Upper lobe of right lung (tissue), 1 donor: ENCODE measurements around the gene IL20. TPM values are rescaled to one million over a fixed set of nuclear protein-coding genes. Genes with fewer than 3 reads are reported as not detected.

Experiments
- ATAC-seq: fragments of 200-7000 bp; cut with Tn5 transposase; one replicate; pipeline ENCODE4 v1.9.1; 2020; ENCODE audit warnings: mild to moderate bottlenecking, moderate library complexity
- DNase-seq: peaks from one replicate; pipeline ENCODE4 v3.0.0-alpha.2; 2020
- H3K27ac ChIP-seq: fragments of 200-600 bp; one replicate; pipeline ENCODE4 v1.8.0; 2022
- H3K27me3 ChIP-seq: fragments of 200-600 bp; one replicate; pipeline ENCODE4 v1.8.0; 2022; ENCODE audit warnings: mild to moderate bottlenecking
- H3K36me3 ChIP-seq: fragments of 200-600 bp; one replicate; pipeline ENCODE4 v1.8.0; 2022
- H3K4me1 ChIP-seq: fragments of 200-600 bp; one replicate; pipeline ENCODE4 v1.8.0; 2022
- H3K4me3 ChIP-seq: fragments of 200-600 bp; one replicate; pipeline ENCODE4 v1.8.0; 2022; ENCODE audit warnings: mild to moderate bottlenecking
- H3K9me3 ChIP-seq: fragments of 200-600 bp; one replicate; pipeline ENCODE4 v1.8.0; 2022
- intact Hi-C: fragments of 100-400 bp; cut with DNase I; formaldehyde crosslinking; loops from one replicate; pipeline ENCODE4 v1.11.0; 2022
- long read RNA-seq: library from polyadenylated mRNA; unstranded; transcript quantifications from one replicate; pipeline ENCODE4 v2.0.0, GENCODE V29; 2021
- total RNA-seq: library from RNA; stranded (reverse); fragmentation: NEBNext Ultra II Directional; extraction: Animal tissue kit (Norgen Biotek cat#: 25700); gene quantifications from one replicate; pipeline ENCODE4 v1.2.1, GENCODE V29; 2021
- TF ChIP-seq, protein P1 (sequence below): fragments of 200-600 bp; IDR thresholded peaks from one replicate; pipeline ENCODE4 v1.8.0; 2022; ENCODE audit warnings: antibody characterized with exemption
- donor health status: DM: no; HTN: yes; CAD: no; lungs with severe emphysema.

The IL20 gene
- total RNA-seq = not detected
- long read RNA-seq = 0 reads

DNA sequence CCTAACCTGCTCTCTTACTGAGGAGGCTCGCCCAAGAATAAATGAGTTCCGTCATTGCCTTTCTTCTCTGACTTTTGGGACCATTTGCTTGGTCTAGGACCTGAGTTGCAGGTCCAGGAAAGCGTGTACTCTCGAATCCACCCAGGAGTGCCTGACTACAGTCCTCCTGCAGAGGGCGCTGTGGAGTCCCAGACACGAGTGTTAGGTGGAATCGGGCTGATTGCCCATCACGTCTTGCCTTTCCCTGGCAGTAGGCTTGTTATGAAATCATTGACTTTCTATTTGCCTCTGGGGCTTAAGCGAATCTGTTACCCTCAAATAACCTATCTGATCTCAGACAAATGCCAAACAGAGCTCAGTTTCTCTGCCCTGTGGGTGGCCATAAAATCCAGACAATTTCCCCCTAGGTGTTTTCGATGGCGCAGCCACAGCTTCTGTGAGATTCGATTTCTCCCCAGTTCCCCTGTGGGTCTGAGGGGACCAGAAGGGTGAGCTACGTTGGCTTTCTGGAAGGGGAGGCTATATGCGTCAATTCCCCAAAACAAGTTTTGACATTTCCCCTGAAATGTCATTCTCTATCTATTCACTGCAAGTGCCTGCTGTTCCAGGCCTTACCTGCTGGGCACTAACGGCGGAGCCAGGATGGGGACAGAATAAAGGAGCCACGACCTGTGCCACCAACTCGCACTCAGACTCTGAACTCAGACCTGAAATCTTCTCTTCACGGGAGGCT, at the start of gene IL20:
Gene IL20, plus strand, starts transcription at position 685 of the 733 bp plus-strand sequence. CDS start 230 bp downstream, outside the sequence.
- H3K36me3 ChIP-seq = no peaks in the 10 kb centered on the region
- intact Hi-C loops = no loop called here
- no peak within 1 kb of the TSS for H3K27ac ChIP-seq
- TF ChIP-seq, protein P1, sequence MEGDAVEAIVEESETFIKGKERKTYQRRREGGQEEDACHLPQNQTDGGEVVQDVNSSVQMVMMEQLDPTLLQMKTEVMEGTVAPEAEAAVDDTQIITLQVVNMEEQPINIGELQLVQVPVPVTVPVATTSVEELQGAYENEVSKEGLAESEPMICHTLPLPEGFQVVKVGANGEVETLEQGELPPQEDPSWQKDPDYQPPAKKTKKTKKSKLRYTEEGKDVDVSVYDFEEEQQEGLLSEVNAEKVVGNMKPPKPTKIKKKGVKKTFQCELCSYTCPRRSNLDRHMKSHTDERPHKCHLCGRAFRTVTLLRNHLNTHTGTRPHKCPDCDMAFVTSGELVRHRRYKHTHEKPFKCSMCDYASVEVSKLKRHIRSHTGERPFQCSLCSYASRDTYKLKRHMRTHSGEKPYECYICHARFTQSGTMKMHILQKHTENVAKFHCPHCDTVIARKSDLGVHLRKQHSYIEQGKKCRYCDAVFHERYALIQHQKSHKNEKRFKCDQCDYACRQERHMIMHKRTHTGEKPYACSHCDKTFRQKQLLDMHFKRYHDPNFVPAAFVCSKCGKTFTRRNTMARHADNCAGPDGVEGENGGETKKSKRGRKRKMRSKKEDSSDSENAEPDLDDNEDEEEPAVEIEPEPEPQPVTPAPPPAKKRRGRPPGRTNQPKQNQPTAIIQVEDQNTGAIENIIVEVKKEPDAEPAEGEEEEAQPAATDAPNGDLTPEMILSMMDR = peak; percentile 92
- ATAC-seq (peak; percentile 99), DNase-seq (peak; percentile 92)
- H3K9me3 ChIP-seq = no peaks in the 10 kb centered on the region
- H3K27me3 ChIP-seq = no peaks in the 10 kb centered on the region
- no peak within 1 kb of the TSS for H3K4me3 ChIP-seq
- peaks cover 8% of the 10 kb centered on the region for H3K4me1 ChIP-seq

GRCh38 chr1:206816390-206817287, 48.8 kb upstream of the IL20 start:
- Histone ChIP-seq H3K27me3 (no peaks in the 10 kb centered on the region), H3K4me1 (no peaks in the 10 kb centered on the region), H3K9me3 (no peaks in the 10 kb centered on the region), H3K4me3 (no peak overlapping the region), H3K36me3 (no peaks in the 10 kb centered on the region), H3K27ac (no peak overlapping the region)
- TF ChIP-seq, protein P1 = no peak
- intact Hi-C loops = no loop called here
- ATAC-seq (no peak), DNase-seq (no peak)

GRCh38 chr1:206821493-206821892, 43.9 kb upstream of the IL20 start:
- Histone ChIP-seq H3K9me3 (no peaks in the 10 kb centered on the region), H3K27me3 (no peaks in the 10 kb centered on the region), H3K4me3 (no peak overlapping the region), H3K4me1 (peaks cover 11% of the 10 kb centered on the region), H3K27ac (no peak overlapping the region), H3K36me3 (no peaks in the 10 kb centered on the region)
- DNase-seq (no peak), ATAC-seq (no peak)
- intact Hi-C loops = no loop called here
- TF ChIP-seq, protein P1 = no peak

DNA sequence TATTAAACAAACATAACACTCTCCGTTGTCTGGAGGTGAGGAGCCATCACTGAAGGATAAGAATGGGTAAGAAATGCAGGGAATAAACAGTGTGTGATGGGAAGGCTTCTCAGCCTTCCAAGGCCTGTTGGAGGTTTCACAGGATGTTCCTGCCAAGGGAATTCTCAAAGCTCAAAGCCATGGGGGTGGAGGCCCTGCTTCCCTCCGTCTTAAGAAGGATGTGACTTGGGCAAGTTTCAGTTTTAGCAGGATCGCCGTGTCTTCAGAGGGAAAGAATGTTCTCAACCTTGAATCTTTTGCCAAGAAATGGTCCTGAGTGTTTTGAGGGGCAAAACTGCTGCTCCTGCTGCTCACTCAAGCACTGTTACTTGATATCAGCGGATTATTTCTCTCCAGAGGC, 41.7 kb upstream of the IL20 start:
- DNase-seq (no peak), ATAC-seq (no peak)
- no peaks in the 10 kb centered on the region for H3K36me3 ChIP-seq
- no peaks in the 10 kb centered on the region for H3K27me3 ChIP-seq
- H3K27ac ChIP-seq = peak overlapping the region; percentile 3
- intact Hi-C loops = no loop called here
- no peaks in the 10 kb centered on the region for H3K9me3 ChIP-seq
- no peak overlapping the region for H3K4me3 ChIP-seq
- TF ChIP-seq, protein P1 = no peak
- peaks cover 11% of the 10 kb centered on the region for H3K4me1 ChIP-seq

GRCh38 chr1:206824331-206824730, 41.1 kb upstream of the IL20 start:
- peak; percentile 70 for ATAC-seq

More at GRCh38 chr1:206824331-206824730, 41.1 kb upstream of the IL20 start:
- TF ChIP-seq, protein P1 = no peak
- H3K4me1 ChIP-seq = peaks cover 11% of the 10 kb centered on the region
- no peak overlapping the region for H3K4me3 ChIP-seq
- no peak for DNase-seq
- H3K36me3 ChIP-seq = no peaks in the 10 kb centered on the region
- intact Hi-C loops = no loop called here
- H3K27me3 ChIP-seq = no peaks in the 10 kb centered on the region
- H3K27ac ChIP-seq = no peak overlapping the region
- no peaks in the 10 kb centered on the region for H3K9me3 ChIP-seq
